Stimulated activated CD4-positive, alpha-beta T cell treated with anti-CD3 and anti-CD28 coated beads, Interleukin-15, amount 100 ng/mL, for 48 hours (primary cell): ENCODE data around the gene NRM.
"Not testable (repeated sequence)": the region's sequence is repeated elsewhere in the genome, so short reads cannot be mapped to it uniquely, and the experiment has no call there.

ENCODE experiments used
- DNase-seq, 2 donors: peaks; one replicate each; pipeline ENCODE4 v3.0.0-alpha.2; 2020; ENCODE audit warnings: low read depth in 2 of 2

The NRM gene

GRCh38 chr6:30720738-30721197, 30.0 kb upstream of the NRM start:
- DNase-seq = no peak

- DNase-seq = peak; percentile 94
These were observed 29.3 kb upstream of the NRM start, which contains the start of gene TUBB for GRCh38 chr6:30719791-30720737. TUBB (plus strand) TSS chr6:30720352; CDS start chr6:30720507, 155 bp downstream.

- DNase-seq = no peak
These were observed 28.6 kb upstream of the NRM start for GRCh38 chr6:30719356-30719755.

DNA sequence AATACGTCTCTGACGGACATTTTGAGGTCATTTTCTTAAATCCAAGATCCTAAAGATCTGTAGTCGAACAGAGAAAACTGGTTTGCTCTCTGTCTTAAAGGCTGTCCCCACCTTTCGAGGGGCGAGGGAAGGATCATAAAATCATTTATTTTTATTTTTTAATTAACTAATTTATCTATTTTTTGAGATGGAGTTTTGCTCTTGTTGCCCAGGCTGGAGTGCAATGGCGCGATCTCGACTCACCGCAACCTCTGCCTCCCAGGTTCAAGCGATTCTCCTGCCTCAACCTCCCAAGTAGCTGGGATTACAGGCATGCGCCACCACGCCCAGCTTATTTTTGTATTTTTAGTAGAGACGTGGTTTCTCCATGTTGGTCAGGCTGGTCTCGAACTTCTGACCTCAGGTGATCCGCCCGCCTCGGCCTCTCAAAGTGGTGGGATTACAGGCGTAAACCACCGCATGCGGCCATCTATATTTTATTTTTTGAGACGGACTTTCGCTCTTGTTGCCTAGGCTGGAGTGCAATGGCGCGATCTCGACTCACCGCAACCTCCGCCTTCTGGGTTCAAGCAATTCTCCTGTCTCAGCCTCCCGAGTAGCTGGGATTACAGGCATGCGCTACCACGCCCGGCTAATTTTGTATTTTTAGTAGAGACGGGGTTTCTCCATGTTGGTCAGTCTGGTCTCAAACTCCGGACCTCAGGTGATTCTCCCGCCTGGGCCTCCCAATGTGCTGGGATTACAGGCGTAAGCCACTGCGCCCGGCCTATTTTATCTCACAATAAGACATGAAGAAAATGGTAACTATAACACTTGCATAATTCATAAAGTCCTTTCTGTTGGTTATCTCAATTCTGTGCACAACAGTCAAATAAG, 27.3 kb upstream of the NRM start:
- DNase-seq = not testable (repeated sequence)

DNA sequence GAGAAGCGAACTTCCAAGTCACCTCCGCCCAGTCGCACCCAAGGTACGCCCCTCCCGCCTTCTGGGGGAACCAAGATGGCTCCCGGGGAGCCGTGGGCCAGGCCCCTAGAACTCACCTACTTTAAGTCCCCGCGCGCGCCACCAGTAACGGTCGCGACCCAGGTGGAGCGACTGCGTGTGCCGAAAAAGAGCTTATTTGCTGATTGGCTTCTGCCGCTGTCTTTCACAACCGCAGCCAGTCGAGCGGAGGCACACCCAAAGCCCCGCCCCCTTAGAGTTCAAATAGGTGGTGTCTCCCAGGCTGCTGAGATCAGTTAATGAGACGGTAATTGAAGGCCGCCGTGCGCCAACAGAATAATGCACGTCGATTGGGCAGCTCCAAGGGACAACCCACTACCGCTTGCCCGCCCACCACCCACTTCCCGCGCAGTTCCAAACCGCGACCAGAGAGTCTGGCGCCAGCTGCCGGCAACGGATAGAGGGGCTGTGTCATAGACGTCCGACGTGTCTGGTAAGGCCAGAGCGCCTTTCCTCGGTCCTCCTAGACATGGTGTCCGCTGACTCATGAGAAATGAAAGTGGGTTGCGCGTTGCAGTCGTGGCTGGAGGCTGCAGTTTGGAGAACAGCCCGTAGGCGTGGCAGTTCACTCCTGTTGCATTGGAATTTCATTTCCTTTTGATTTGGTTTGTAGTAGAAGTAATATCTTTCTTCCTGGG, 26.5 kb upstream of the NRM start, which contains the start of gene MDC1:
Gene MDC1 (minus strand): TSS at position 153 of the 716 bp plus-strand sequence. CDS start 2,106 bp downstream, outside the sequence.
- peak; percentile 99 for DNase-seq

GRCh38 chr6:30716879-30717128, 26.0 kb upstream of the NRM start:
- DNase-seq = no peak

DNA sequence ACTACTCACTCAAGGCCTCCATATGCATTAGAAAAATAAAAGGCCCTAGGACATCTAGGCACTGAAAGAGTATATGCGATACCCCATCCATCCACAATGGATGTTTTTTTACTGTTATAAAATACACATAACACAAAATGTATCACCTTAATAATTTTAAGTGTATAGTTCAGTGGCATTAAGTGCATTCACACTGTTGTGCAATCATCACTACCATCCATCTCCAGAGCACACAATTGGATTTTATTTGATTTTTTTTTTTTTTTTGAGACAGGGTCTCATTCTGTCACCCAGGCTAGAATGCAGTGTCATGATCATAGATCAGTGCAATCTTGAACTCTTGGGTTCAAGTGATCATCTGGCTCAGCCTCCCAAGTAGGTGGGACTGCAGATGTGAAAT, 23.5 kb upstream of the NRM start:
- DNase-seq = no peak

DNA sequence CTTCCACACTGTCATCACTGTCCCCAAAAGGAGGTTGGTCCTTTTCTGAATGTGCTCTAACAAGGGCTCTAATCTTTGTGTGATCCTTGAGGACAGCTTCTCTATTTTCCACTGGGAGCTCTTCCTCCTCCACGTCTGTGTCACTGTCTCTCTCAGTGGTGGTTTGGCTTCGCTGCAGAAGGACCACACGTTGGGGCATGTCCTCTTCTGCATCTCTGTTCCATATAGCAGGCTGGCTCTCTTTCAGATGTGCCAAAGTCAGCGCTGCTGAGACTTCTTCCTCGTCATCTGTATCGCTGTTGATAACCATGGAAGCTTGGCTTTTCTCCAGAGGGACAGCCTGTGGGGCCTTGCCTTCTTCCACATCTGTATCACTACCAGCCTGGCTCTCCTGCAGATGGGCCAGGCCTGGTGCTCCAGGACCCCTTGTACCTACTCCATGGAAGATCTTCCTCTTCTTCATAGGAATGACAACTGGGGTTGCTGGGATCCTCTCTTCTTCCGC, 21.7 kb upstream of the NRM start:
- DNase-seq = no peak

GRCh38 chr6:30711758-30712380, 21.1 kb upstream of the NRM start:
- no peak for DNase-seq

DNA sequence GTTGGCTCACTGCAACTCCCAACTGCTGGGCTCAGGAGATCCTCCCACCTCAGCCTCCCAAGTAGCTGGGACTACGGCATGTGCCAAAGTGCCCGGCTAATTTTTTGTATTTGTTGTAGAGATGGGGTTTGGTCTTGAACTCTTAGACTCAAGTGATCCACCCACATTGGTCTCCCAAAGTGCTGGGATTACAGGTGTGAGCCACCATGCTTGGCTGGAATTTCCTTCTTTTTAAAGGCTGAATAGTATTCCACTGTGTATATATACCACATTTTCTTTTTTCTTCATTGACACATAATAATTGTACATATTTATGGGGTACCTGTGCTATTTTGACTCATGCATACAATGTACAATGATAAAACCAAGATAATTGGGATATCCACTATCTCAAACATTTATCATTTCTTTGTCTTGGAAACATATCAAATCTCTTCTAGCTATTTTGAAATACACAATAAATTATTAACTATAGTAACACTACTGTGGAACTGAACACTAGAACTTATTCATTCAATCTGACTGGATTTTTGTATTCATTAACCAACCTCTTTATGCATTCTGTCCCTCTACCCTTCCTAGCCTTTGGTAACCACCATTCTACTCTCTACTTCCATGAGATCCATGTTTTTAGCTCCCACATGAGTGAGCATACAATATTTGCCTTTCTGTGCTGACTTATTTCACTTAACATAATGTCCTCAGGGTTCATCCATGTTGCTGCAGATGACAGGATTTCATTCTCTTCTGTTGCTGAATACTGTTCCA, 18.5 kb upstream of the NRM start:
- no peak for DNase-seq

DNA sequence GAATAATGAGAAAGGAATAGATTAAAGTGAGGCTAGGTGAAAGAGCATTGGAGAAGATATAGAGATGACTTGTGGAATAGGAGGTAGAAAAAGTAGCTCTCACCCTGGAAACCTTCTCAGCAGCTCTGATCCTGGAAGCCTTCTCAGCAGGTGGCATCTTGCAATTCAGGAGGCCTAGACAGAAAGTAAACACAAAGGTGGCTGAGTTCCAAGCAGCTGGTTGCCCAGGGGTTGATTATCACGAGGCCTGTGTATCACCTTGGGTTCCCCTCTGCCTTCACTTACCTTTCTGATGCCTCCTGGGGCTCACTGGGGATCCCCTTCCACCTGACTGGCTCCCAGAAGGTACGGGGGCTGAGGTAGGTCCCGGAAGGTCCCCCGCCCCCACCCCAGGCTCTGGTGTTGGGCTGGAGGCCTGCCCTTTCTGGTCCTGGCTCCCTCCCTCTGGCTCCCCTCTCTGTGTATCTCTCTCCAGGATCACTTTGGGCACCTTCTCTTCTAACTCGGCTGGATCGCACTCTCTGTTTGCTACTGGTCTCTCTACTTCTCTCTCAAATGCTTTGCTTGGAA, 16.6 kb upstream of the NRM start:
- no peak for DNase-seq

DNA sequence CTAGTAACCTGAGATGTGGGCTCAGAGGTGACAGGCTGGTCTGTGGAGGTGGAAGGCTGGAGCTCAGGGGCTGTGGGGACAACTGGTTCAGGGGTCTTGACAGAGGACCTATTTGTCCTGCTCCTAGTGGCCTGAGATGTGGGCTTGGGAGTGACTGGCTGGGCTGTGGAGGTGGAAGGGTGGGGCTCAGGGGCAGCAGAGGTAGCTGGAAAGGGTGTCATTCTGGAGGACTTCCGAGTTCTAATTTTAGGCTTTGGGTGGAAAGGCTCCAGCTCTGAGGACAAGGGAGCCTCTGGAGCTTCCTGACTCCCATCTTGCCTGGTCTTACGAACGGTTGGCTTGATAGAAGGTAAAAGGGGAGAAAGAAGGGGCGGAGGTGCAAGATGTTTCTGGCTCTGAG, 14.8 kb upstream of the NRM start:
- DNase-seq = no peak

- no peak for DNase-seq
These were observed 13.0 kb upstream of the NRM start for GRCh38 chr6:30703821-30704220.

- no peak for DNase-seq
These were observed 12.2 kb upstream of the NRM start for GRCh38 chr6:30703011-30703410.

DNA sequence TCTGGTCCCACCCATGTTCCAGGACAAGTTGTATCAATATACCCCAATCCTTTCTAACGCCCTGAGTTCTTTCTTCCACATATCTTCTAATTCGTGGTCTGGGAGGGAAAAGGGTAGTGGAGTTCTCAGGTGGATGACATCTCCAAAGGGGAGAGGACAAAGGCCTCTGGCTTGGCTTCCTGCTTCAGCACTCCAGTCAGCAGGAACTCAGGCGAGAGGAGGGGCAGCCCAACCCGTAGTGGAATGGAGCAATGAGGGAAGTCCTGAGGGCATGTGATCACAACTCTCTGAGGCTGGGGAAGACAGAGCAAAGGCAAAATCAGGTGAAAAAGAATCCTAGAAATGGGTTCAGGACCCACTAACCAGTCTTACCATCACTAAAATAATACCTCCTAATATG, 9.6 kb upstream of the NRM start:
- no peak for DNase-seq

- no peak for DNase-seq
These were observed 5.6 kb upstream of the NRM start for GRCh38 chr6:30696432-30696831.

GRCh38 chr6:30691208-30691847, 544 bp upstream of the NRM start:
- DNase-seq = no peak

DNA sequence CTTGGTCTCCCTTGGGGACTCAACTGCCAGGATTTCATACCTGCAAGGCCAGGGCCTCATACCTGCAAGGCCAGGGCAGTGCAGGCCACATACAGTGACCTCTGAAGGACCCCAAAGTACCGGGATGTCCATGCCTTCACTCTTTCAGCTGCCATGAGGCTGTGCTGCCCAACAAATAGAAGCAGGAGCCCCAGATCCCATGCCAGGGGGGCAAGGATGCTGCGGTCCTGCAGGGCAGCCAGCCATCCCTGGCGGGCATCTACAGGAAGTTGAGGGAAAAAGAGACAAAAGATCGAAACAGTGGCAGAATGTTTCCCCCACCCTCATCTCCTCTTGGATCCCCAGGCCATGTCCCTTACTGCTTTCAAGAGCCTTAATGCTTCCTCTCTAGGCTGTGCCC, 799 bp downstream of the NRM start:
- DNase-seq = no peak

- no peak for DNase-seq
These were observed 1.5 kb downstream of the NRM start for GRCh38 chr6:30689022-30689865.
